ENCODE data around the gene SLC22A23. TPM values are rescaled to one million over a fixed set of nuclear protein-coding genes. Genes with fewer than 3 reads are reported as not detected.

Gene SLC22A23
- total RNA-seq, 6 donors from 2014 or later = 18.2 to 73.1 (median 28.3) TPM

DNA sequence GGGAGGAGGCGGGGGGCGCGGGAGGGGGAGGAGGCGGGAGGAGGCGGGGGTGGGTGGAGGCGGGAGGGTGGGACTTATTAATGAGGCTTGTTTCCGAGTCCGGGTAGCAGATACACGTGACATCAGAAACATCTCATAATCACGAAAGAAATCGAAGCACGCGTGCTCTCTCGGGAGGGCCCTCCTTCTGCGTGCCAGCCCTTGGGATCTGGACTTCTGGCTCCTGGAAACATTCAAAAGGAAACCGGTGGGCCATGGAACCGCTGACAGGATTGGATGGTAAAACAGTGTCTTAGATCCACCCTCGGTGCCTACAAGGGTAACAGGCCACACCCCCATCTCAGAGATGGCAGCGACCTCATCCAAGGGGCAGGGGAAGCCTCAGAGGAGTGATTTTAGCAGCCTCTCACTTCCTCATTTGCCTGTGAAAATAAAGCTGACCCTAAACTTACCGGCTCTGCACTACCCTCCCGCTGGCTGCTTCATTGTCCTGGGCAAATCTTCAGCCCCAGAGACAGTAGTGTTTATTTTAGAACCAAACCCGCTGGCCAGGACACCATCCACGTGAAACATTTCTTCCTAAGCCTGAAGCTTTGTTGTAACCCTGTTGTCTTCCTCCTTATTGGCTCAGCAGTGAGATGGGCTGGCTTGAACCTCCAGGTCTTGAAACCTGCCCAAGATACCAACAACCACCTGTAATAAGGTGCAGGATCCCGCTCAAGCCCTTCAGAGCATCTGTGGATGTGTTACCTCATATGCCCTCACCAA is 100.6 kb downstream of the SLC22A23 start:
- 6 to 7% methylated on average over 12 to 20 of the region's 24 CpGs for WGBS, 2 donors
- peak overlapping the region in 3 of 4 donors; percentile 30 to 46 (median 46) for H3K4me3 ChIP-seq
- peaks cover 27 to 50% (median 42%) of the 10 kb centered on the region in 4 donors for H3K4me1 ChIP-seq
- DNase-seq (peak in 1 of 2 donors; percentile 73), ATAC-seq (ENCODE audit: low FRiP score in 2 of 2) (peak; percentile 67 to 82)
- H3K27ac ChIP-seq = peak overlapping the region; percentile 88 to 96 (median 91)
- H3K27me3 ChIP-seq = no peaks in the 10 kb centered on the region
- H3K9me3 ChIP-seq = no peaks in the 10 kb centered on the region
- TF ChIP-seq POLR2A (IDR thresholded peaks at IDR 0.05) (peak in 2 of 4 donors; percentile 13 to 33), POLR2AphosphoS5 (IDR thresholded peaks at IDR 0.05) (peak in 1 of 2 donors; percentile 25), EP300 (IDR thresholded peaks at IDR 0.05) (no peak)
- TF ChIP-seq, protein P1, sequence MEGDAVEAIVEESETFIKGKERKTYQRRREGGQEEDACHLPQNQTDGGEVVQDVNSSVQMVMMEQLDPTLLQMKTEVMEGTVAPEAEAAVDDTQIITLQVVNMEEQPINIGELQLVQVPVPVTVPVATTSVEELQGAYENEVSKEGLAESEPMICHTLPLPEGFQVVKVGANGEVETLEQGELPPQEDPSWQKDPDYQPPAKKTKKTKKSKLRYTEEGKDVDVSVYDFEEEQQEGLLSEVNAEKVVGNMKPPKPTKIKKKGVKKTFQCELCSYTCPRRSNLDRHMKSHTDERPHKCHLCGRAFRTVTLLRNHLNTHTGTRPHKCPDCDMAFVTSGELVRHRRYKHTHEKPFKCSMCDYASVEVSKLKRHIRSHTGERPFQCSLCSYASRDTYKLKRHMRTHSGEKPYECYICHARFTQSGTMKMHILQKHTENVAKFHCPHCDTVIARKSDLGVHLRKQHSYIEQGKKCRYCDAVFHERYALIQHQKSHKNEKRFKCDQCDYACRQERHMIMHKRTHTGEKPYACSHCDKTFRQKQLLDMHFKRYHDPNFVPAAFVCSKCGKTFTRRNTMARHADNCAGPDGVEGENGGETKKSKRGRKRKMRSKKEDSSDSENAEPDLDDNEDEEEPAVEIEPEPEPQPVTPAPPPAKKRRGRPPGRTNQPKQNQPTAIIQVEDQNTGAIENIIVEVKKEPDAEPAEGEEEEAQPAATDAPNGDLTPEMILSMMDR (IDR thresholded peaks at IDR 0.05) = no peak
- no peaks in the 10 kb centered on the region for H3K36me3 ChIP-seq

DNA sequence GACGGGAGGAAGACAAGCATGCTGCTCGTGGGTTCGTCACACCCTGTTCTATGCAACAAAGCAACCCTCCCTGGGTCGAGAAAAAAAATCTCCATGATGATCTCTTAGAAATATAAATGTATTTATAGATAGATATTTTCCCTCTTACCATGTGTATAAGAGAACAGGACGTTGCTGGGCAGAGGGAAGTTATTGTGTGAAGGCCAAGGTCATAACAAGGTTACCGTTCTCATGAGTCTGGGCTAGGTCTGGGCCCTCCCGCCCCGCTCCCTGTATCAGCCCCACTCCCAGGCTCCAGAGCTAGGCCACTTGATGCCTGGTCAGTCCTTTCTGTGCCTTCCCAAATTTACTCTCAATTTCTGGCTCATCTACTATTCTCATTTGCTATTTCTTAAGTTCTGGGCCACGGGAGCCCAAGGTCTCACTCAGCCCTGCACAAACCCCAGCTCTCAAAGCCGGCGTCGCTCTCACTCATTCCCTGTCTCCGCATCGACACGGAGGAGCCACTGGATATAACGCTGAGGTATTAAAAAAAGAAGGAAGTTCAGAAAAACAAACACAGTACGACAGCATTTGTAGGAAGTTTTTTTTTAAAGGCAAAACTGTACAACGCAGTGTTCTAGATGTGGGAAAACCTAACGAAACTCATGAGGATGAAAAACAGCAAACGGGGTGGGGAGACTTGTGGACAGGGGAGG is 101.3 kb downstream of the SLC22A23 start:
- no peaks in the 10 kb centered on the region for H3K9me3 ChIP-seq
- H3K4me3 ChIP-seq = peak overlapping the region in 3 of 4 donors; percentile 30 to 46 (median 46)
- peak in 1 of 2 donors; percentile 48 for DNase-seq
- H3K36me3 ChIP-seq = no peaks in the 10 kb centered on the region
- no peaks in the 10 kb centered on the region for H3K27me3 ChIP-seq
- H3K27ac ChIP-seq = peak overlapping the region; percentile 88 to 96 (median 91)
- peaks cover 27 to 55% (median 45%) of the 10 kb centered on the region in 4 donors for H3K4me1 ChIP-seq
- TF ChIP-seq, protein P1 (IDR thresholded peaks at IDR 0.05) = no peak
- TF ChIP-seq POLR2A (IDR thresholded peaks at IDR 0.05) = peak in 1 of 4 donors; percentile 41
- ATAC-seq (ENCODE audit: low FRiP score in 2 of 2) = peak; percentile 31 to 54
- 16 to 17% methylated on average over 19 to 20 of the region's 20 CpGs for WGBS, 2 donors

DNA sequence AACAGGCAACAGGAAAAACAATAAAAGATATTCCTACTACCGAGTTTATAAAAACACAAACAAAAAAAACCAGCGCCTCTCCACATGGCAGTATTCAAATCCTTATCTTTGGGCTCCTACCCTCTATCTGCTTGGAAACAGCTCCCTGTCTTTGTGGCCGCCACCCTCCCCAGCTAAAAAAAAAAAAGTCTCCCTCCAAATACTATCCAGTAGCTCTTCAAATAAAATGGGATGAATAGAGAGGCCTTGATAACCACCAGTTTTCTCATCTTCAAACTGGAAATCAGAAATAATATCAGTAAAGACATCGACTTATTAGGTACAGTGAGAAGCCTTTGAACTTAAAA is 101.9 kb downstream of the SLC22A23 start:
- Histone ChIP-seq H3K36me3 (no peaks in the 10 kb centered on the region), H3K9me3 (no peaks in the 10 kb centered on the region), H3K27ac (peak overlapping the region; percentile 88 to 96 (median 91)), H3K4me3 (no peak overlapping the region), H3K27me3 (no peaks in the 10 kb centered on the region), H3K4me1 (peaks cover 27 to 55% (median 44%) of the 10 kb centered on the region in 4 donors)
- ATAC-seq (ENCODE audit: low FRiP score in 2 of 2) (no peak), DNase-seq (no peak)
- WGBS, 2 donors = 62 to 64% methylated on average over 4 of the region's 4 CpGs
- no peak for TF ChIP-seq POLR2AphosphoS5 (IDR thresholded peaks at IDR 0.05)
- TF ChIP-seq POLR2A (IDR thresholded peaks at IDR 0.05) = no peak
- no peak for TF ChIP-seq EP300 (IDR thresholded peaks at IDR 0.05)
- TF ChIP-seq, protein P1 (IDR thresholded peaks at IDR 0.05) = no peak

DNA sequence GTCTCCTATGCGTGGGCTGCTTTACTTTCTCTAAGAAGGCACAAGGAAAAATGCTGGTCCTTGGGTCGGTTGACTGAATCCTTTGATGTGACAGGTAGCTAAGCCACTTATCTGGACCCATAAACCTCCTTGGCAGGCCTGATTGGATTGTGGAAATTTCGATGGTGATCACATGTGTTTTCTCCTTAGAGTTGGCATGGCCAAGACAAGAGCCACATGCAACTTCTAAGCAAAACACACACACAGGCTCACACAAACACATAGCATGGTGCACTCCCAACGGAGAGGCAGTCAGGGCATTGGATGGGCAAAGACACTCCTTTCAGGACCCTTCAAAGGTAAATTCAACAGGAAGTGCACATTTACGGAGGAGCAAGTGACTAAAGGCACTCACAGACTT is 102.9 kb downstream of the SLC22A23 start:
- TF ChIP-seq POLR2AphosphoS5 (IDR thresholded peaks at IDR 0.05) (no peak), POLR2A (IDR thresholded peaks at IDR 0.05) (no peak), EP300 (IDR thresholded peaks at IDR 0.05) (no peak)
- TF ChIP-seq, protein P1 (IDR thresholded peaks at IDR 0.05) = no peak
- Histone ChIP-seq H3K4me3 (no peak overlapping the region), H3K4me1 (peaks cover 27 to 48% (median 39%) of the 10 kb centered on the region in 4 donors), H3K27ac (peak overlapping the region in 2 of 4 donors; percentile 93 to 96), H3K27me3 (no peaks in the 10 kb centered on the region), H3K36me3 (no peaks in the 10 kb centered on the region), H3K9me3 (no peaks in the 10 kb centered on the region)
- 84 to 95% methylated on average over 5 of the region's 5 CpGs for WGBS, 2 donors
- no peak for DNase-seq
- ATAC-seq (ENCODE audit: low FRiP score in 2 of 2) = no peak
